Stimulated activated CD4-positive, alpha-beta T cell treated with anti-CD3 and anti-CD28 coated beads, Interleukin-1b, Interleukin-23, amount 100 ng/mL, for 4 hours (primary cell): ENCODE measurements around the gene DSTN.

Experiments used
- DNase-seq, 2 donors: peaks; one replicate each; pipeline ENCODE4 v3.0.0-alpha.2; 2020; ENCODE audit warnings: low read depth in 2 of 2

The DSTN gene

DNA sequence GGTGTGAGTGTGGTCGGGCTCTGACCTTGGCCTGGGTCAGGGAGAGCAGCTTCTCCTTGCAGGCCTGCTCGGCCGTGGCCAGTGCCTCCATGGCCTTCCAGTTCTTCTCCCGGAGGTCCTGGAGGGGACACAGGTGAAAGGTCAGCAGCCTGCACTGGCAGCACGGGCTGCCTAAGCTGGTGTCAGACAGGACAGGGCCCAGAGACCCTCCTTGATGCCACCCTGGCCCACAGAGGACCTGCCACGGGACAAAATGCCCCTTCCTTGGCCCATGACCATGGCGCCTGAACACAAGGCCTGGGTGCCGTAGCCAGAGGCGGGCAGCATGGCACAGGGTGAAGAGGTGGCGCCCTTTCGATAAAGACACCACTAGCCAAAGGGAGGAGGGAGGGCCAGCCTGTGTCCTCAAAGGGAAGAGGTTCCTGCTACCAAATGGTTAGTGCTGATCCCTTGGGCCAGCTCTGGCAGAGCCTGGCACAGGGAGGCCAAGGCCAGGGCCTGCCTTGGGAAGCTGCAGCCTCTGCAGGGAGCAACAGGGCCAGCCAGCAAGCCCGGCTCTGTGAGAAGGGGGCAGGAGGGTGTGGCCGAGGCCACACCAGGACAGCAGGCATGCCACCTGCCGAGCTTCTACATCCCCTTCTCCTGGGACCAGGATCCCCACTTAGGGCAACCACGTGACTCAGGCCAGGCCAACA lies 54.8 kb downstream of the DSTN start:
- DNase-seq, result no peak

DNA sequence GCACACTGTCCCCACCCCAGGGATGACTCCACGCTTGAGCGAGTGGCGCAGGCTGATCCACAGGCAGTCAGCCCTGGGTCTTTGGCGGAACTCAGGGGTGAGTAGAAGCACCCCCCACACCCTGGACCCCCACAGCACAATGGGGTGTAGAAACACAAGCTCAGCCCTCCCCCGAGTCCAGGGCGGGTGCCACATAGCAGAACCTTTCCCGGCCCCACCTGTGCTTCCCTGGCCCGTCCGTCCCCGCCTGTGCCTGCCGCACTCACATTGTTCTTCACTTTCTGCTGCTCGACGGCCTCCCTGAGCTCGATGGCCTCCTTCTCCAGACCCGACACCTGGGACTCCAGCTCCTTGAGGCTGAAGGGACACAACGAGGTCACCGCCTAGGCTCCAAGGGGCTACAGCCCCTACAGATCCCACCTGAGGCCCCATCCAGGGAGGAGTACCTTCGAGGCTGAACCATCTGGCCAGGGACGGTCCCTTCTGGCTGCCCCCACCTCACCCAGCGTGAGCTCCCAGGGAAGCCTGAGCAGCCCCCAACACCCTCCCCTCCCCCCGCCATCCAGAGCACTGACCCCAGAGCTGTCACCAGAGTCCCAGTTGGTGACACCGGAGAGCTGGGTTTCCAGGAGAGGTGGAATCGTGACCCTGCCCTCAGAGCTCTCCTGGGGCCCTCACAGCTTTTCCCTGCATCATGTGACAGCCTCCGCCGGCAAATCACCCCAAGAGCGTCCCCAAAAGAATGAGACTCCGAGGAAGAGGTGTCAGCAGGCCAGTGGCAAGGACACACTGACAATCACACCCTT lies 55.6 kb downstream of the DSTN start:
- no peak for DNase-seq

DNA sequence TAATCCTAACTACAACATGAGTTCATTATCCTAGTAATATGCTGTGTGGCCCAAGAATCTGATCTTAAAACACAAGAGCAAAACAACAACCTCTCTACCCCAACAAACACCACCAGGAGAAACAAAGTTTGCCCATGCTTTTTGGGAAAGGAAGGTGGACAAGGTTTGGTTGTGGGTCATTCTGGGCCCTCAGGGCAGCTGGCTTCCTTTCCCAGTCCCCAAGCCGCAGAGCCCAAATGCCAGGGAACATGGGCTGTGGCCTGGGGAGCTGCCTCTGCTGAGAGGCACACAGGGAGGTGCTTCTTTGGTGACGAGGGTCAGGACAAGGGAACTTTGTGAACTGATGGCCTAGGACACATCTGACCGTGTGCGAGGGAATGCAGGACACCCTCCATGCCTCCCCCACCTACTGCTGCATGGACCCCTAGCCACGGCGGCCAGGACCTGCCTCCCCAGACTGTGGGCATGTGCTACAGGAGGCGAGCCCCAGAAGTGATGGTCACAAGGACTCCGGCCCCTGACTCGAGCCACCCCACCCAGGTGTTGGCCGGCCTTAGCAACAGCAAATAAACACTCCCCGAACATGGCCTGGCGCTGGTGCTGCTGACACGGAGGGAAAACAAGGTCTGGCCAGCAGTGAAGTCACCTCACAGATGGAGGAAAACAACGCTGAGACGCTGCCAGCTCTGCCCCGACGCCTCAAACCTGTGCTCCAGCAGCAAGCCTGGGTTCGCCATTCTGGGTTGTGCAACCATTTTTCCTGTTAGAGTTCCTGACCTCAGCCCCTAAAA lies 56.5 kb downstream of the DSTN start:
- no peak for DNase-seq

DNA sequence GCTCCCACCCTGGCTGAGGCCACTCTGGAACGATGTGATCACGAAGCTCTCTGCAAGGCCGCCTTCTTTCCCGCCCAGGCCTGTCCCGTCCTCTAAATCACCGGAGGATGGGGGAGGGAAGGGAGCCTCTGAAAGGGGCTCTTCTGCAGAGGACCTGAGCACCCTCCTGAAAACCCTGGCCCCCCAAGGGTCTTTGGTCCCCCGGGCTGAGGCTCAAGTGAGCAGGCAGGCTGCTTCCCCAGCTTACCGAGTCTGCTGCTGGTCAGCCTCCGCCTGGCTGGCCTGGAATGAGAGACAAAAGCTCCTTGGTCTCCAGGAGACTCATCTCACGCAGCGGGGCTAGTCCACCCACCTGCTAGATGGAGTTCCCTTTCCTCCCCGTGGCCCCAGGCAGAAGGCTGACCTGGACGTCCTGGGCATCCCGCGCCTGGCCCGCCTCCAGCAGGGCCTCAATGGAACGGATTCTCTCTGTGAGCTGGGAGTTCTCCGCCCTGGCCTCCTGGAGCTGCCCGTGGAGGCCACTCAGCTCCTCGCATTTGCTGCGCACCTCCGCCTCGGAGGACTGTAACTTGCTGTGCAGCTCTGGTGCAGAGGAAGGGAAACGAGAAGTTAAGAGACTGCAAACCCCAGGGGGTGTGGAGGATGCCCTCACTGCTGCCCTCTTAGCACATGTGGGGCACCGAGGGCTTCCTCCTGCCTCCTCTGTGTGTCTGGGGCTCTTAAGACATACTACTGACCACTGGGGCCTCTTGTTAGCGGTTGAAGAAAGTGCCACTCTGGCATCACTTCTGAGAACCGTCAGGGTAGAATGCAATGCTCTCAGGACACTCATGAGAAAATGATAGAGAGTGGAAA lies 57.5 kb downstream of the DSTN start:
- DNase-seq, result no peak

DNA sequence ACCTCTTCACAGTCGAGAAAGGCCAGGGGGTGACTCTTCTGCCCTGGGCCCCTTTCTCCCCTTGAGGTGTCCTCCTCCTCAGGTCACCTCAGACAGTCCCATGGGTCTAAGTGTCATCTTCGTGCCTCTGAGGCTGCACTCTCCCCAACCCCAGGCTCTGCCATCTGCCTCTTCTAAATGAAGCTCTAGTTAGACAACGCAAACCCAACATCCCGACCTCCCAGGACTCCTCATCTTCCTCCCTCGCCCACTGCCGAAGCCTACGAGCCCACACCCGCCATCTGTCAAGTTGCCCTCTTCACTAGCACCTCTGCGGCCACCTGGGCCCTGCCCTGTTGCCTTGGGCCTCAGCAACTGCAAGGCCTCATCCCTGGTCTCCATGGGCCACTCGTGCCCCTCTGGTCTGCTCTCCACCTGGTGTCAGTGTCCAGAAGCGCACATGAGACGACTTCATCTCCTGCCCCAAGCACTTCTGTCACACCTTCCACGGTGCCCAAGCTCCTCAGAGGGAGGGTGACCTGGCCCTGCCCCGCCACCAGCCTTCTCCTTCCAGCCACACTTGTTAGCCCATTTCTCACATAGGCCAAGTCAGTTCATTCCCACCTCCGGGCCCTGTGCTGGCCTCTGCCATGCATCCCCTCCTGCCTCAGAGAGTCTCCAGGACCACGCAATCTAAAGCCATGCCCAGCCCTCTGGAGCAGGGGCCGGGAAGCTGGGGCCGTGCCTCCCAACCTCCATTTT lies 58.4 kb downstream of the DSTN start:
- no peak for DNase-seq

DNA sequence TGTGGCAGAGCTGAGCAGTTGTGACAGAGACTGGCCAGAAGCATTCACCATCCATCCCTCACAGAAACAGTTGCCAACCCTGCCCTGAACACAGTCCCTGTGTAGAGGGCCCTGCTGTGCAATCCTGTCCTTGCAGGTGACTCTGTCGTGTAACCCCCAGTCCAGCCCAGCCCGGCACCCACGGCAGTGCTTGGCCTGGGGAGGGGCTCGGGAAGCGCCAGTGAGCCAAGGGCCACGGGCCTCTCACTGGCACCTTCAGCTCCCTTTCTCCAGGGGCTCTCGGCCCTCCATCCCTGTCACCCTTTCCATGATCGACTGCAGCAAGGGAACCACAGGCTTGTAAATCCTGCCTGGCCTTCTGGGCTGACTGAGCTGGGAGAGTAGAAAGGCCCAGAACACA lies 59.1 kb downstream of the DSTN start:
- DNase-seq, result no peak

DNA sequence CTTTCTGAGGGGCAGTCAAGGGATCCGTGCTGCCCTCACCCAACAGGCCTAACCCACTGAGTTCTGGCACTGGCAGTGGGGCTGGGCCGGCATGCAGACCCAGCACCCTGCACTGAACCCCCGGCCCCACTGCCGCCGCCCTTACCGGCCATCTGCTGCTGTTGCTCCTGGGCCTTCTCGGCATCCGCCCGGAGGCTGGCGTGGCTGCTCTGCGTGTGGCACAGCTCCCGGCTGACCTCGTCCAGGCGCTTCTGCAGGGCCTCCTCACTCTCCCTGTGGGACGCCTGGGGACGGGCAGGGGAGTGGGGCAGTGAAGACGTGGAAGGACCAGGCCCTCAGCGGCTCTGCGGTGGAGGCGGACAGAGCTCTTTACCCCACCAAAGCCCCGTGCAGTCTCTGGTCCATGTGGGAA lies 59.8 kb downstream of the DSTN start:
- DNase-seq, result no peak

DNA sequence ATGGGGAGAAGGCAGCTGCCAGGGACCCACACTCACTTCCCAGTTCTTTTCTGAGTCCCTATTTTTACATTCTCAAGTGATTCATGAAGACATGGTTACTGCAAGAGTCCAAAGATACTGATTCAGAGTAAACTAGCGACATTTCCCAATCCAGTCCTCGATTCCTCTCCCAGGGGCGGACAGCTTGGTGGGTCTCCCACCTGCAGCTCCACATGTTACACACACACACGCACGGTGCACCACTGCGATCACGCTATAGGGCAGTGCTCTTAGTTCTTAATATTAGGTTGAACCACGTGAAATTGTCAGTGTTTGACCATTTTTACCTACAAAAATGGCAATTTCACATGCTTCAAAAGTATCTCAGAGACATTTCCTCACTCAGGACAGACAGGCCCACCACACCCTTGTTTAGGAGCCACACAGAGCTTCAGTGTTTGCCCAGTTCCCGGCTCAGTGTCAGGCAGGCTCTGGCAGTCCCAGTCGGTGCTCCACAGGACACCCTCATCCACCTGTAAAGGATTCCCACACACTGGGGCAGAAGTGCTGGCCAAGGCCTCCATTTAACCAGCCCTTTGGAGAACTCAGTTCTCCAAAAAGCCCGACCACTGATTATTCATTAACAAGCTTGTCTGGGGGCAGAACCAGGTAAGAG lies 60.4 kb downstream of the DSTN start:
- no peak for DNase-seq

DNA sequence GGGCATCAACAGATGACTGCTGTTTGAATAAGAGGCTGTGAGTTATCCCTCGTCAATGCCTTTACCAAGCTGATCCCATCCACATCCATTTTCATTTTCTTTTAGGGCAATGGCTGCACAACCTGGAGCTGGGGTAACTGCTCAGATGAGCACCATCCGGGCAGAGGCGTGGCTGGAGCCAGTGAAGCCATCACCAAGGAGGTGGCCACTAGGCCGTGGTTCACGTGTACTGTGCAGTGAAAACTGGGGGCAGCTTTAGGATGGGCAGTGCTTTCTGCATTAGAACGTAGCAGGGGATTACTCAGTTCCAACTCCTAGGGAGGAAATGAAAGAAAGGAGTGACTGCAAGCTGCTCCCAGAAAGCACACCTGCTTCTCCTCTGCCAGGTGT lies 60.9 kb downstream of the DSTN start:
- no peak for DNase-seq

DNA sequence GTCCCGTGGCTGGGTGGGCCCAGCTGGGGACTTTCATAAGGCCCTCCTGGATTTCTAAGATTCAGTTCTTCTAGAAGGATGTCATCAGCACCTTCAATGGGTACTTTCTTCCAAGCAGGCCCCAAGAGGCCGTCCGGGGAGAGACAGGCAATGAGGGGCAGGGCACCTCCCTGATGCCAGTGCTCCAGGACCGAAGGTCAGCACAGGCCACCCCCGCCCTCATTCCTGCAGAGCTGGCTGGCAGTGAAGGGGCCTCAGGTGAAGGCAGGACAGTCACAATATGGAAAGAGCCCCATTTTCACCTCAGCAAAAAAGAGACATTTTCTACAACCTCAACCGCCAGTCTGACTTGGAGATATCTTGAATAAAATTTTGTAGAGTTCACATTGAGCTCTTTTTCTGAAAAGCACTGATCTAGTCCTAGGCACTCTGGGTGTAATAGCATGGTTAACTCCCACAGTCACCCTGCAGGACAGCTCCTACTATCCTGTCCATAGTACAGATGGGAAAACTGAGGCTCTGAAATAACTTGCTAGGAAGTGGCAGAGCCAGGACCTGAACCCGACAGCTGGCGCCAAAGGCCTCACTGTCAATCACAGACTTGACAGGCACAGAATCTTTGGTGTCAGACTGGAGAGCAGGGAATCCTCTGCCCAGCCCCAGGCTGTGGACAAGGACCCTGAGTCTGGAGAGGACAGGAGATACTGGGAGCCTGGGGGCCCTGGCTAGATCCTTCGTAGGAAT lies 61.9 kb downstream of the DSTN start:
- no peak for DNase-seq

DNA sequence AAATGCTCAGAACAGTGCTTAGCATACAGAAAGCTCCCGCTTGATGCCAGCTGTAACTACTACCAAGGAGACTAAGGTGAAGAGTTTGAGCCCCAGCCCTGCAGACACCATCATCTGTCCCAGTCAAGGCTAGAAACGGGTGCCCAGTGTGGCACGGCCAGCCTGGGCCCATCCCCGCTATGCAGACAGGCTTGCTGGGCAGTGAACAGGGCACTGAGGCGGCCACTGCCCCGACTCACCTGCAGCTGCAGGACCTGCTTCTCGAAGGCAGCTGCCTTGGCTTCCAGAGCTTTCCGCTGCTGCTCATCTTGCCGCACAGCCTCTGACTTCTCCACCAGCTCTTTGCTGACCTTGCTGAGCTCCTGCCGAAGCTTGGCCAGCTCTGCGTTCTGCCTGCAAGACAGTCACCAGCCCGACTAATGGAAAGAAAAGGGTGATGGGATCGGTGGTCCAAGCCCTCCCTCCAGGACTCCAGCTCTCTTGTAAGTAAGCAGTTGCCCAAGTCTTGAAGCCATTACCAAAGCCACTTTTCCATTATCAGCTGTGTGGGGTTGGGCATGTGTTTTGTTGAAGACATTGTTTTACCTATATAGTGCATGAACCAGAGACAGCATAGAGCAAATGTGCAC lies 63.5 kb downstream of the DSTN start:
- DNase-seq, result no peak

DNA sequence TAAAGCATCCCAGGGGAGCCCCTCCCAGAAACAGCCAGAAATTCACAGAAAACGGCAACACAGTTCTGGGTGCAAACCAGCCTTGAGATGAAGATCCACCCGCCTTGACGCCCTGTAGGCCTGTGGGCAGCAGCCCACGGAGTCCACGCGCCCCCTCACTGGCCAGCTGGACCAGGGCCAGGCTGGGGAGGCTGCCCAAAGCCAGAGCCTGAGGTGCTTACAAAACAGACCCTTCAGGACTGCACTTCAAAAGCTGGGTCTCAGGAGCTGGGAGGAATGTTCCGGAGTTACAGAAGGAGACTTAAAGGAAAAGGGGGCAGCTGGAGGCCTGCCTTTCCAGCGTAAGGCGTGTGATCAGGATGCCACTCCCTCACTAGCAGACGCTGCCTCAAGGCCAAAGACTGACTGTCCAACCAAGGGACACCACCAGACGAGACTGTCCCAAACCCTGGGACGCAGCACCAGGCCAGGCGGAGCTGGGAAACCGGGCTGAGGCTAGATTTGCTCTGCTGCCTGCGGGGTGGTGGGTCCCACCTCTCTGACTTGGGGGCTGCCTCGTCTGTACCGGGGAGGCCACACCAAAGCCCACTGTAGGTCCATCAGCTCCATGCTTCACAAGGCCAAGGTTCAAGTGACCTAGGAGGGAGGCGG lies 64.1 kb downstream of the DSTN start:
- no peak for DNase-seq

DNA sequence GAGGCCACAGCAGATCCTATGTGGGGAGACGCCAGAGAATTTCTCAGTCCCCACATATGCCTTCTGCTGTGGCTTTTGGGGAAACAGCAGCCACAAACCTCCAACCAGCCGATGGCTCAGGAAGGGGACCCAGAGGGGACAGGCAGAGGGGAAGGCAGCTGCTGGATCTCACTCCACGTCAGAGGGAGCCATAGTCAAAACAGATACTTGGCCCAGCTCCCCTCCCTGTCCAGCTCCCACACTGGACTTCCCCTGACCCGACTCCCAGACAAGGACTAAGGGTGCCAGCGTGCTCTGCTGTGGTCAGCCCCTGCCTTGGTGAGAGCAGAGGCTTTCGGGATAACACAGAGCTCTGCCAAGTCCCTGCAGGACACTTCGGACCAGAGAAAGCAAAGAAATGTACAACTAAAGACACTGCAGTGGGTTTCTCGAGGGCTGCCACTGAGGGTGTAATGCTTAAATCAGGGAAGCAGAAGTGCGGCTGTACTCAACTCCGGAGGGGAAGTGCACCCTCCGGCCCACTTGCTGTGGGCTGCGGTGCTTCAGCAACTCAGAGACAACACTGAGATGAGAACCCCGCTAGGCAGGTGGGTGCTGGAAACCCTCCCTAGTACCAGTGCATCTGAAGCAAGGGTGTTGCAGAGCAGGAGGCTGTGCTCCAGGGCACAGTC lies 64.9 kb downstream of the DSTN start:
- no peak for DNase-seq

DNA sequence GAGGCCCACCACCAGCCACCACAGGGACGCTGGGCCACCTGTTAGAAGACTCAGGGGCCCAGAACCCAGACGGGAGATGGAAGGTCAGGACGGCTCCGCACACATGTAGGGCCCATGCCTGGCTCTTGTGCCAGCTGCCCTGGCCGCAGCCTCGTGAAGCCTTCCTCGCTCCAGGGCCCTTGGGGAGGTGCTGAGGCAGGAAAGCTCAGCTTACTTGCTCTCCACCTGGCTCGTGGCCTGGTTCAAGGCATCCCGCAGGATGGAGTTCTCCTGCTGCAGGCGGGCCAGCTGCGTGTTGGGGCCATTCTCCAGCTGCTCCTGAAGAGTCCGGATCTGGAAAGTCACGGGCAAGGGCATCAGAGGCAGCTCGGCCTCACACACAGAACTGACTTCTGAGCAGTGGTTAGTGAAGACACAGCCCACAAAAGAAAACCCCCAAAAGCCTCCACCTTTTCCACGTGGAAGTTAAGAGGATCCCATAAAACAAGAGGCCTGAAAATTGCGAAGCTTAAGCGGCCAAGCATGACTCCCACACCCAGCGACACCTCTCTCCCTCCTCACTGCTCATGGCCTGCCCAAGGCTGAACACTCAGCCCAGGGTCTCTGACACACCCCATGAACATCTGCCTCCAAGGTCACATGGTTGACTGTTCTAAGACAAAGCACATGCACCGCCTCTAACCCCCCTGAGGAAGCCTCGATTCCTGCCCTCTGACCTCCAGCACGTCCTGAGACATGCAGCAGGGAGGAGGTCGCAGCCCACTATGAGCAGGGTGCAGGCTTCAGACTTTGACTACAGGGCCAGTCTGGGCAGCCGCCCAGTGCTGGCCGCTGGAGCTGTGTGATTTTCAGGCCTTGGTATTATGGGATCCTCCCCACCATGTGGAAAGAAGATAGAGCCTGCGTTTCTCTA lies 65.7 kb downstream of the DSTN start:
- no peak for DNase-seq

DNA sequence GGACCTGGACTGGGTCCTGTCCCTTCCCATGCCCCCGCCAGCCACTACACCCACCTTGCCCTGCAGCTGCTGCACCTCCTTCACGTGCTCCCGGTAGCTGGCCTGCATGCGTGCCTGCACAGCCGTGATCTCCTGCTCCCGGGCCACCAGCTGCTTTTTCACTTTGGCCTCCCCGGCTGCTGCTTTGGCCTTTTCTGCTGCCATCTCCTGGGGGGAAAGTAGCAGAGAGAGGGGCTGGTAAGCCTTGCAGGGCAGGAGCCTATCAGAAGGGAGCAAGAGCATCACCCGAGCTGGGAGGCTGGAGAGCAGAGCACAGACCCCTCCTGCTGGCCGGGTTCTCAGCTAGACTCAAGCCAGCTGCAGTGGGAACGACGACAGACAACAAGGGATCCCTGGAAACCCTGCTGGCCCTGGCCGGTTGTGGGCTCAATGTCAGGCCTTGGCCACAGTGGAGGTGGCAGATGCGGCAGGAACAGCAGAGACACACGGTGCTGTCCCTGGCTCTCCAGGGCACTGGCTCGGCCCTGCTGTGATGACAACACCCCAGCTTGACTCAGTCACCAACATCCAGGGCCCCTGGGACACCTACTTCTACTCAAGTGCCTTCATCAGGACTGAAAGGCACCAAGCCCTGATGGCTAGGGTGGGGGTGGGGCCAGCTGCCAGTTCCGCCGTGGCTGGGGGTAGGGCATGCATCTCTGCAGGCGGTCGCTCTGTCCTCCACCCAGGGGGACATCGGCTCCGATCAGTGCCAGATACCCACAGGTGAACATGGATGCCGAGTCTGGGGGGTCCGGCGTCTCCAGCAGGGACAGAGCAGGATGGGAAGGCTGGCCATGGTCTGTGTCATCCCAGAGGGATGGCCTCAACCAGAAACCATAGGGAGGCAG lies 66.9 kb downstream of the DSTN start:
- no peak for DNase-seq

DNA sequence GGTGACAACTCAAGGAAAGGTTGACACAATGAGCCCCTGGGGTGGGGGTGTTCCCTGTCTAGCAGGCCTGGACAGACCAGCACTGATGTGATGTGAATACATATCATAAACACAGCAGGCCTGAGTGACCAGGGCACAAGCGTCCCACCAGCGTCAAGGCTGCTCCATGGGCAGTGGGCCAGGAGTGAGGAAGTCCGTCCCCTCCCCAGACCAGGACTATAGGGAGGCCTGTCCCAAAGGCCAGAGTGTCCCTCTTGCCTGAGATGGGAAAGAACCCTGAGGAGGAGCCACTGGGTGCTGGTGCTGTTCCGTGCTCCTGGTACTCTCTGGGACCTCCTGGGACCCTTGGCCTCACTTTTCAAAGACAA lies 67.5 kb downstream of the DSTN start:
- no peak for DNase-seq
